H9 (cell line): ENCODE results near the gene EFCAB10. TPM values are rescaled to one million over a fixed set of nuclear protein-coding genes. Genes with fewer than 3 reads are reported as not detected.

Experiments used
- DNase-seq: peaks from one replicate; pipeline ENCODE4 v3.0.0-alpha.2; 2017
- H2AFZ ChIP-seq: one replicate; pipeline ENCODE4 v1.6.1; 2013; ENCODE audit warnings: mild to moderate bottlenecking, low read length, control low read depth, moderate library complexity
- H2AK5ac ChIP-seq: 2 replicates; pipeline ENCODE4 v1.6.1; 2013; ENCODE audit warnings: low read length, control low read depth, mixed read lengths; ENCODE audit not compliant: insufficient read length
- H2BK120ac ChIP-seq: one replicate; pipeline ENCODE4 v1.6.1; 2013; ENCODE audit warnings: low read depth, mild to moderate bottlenecking, low read length, control low read depth, inconsistent platforms; ENCODE audit not compliant: poor library complexity, severe bottlenecking
- H2BK12ac ChIP-seq: 2 replicates; pipeline ENCODE4 v1.6.1; 2013; ENCODE audit warnings: low read length, control low read depth, mixed read lengths, low read depth; ENCODE audit not compliant: insufficient read length
- H2BK15ac ChIP-seq: 2 replicates; pipeline ENCODE4 v1.6.1; 2013; ENCODE audit warnings: low read depth, low read length, control low read depth
- H2BK20ac ChIP-seq: one replicate; pipeline ENCODE4 v1.6.1; 2013; ENCODE audit warnings: low read depth, mild to moderate bottlenecking, low read length, control low read depth, inconsistent platforms; ENCODE audit not compliant: poor library complexity, severe bottlenecking
- H2BK5ac ChIP-seq: 2 replicates; pipeline ENCODE4 v1.6.1; 2013; ENCODE audit warnings: low read length, control low read depth, mixed read lengths; ENCODE audit not compliant: insufficient read length
- H3K14ac ChIP-seq: 2 replicates; pipeline ENCODE4 v1.6.1; 2013; ENCODE audit warnings: low read length, control low read depth; ENCODE audit not compliant: insufficient read depth
- H3K18ac ChIP-seq: 2 replicates; pipeline ENCODE4 v1.6.1; 2013; ENCODE audit warnings: low read depth, mild to moderate bottlenecking, mixed read lengths, low read length, control low read depth; ENCODE audit not compliant: insufficient read length
- H3K23ac ChIP-seq: 2 replicates; pipeline ENCODE4 v1.6.1; 2013; ENCODE audit warnings: low read length, control low read depth, mixed read lengths, low read depth; ENCODE audit not compliant: insufficient read length
- H3K23me2 ChIP-seq: 2 replicates; pipeline ENCODE4 v1.6.1; 2013; ENCODE audit warnings: low read depth, mild to moderate bottlenecking, mixed read lengths, low read length, control low read depth; ENCODE audit not compliant: insufficient read length, poor library complexity, severe bottlenecking
- H3K27ac ChIP-seq: 2 replicates; pipeline ENCODE4 v1.5.1; 2013; ENCODE audit warnings: low read length, control low read depth, mixed read lengths, low read depth; ENCODE audit not compliant: insufficient read length
- H3K27me3 ChIP-seq: 2 replicates; pipeline ENCODE4 v1.6.1; 2013; ENCODE audit warnings: low read length, control low read depth, inconsistent platforms; ENCODE audit not compliant: insufficient read depth
- H3K4ac ChIP-seq: 2 replicates; pipeline ENCODE4 v1.6.1; 2013; ENCODE audit warnings: low read depth, mild to moderate bottlenecking, control low read depth, inconsistent platforms, low read length, moderate library complexity
- H3K4me1 ChIP-seq: 2 replicates; pipeline ENCODE4 v1.6.1; 2013; ENCODE audit warnings: low read length, control low read depth, inconsistent platforms; ENCODE audit not compliant: insufficient read depth
- H3K4me2 ChIP-seq: 2 replicates; pipeline ENCODE4 v1.6.1; 2013; ENCODE audit warnings: low read length, control low read depth, mixed read lengths; ENCODE audit not compliant: insufficient read length, insufficient read depth
- H3K56ac ChIP-seq: 2 replicates; pipeline ENCODE4 v1.6.1; 2013; ENCODE audit warnings: low read depth, mild to moderate bottlenecking, mixed read lengths, low read length, control low read depth; ENCODE audit not compliant: insufficient read length
- H3K79me1 ChIP-seq: 2 replicates; pipeline ENCODE4 v1.6.1; 2013; ENCODE audit warnings: low read depth, mild to moderate bottlenecking, moderate library complexity, low read length, control low read depth, inconsistent platforms; ENCODE audit not compliant: insufficient read depth, poor library complexity, severe bottlenecking
- H3K79me2 ChIP-seq: 2 replicates; pipeline ENCODE4 v1.6.1; 2013; ENCODE audit warnings: low read length, control low read depth, inconsistent platforms; ENCODE audit not compliant: insufficient read depth
- H3K9ac ChIP-seq: 2 replicates; pipeline ENCODE4 v1.6.1; 2013; ENCODE audit warnings: low read length, control low read depth, mixed read lengths; ENCODE audit not compliant: insufficient read length; ENCODE audit errors: extremely low read depth
- H3K9me3 ChIP-seq: one replicate; pipeline ENCODE4 v1.6.1; 2013; ENCODE audit warnings: low read depth, low read length, inconsistent platforms; ENCODE audit not compliant: control insufficient read depth
- H3T11ph ChIP-seq: one replicate; pipeline ENCODE4 v1.6.1; 2013; ENCODE audit warnings: mild to moderate bottlenecking, low read length, control low read depth, inconsistent platforms
- H4K20me1 ChIP-seq: one replicate; pipeline ENCODE4 v1.6.1; 2013; ENCODE audit not compliant: control insufficient read depth, insufficient read length, insufficient read depth
- H4K5ac ChIP-seq: 2 replicates; pipeline ENCODE4 v1.6.1; 2013; ENCODE audit warnings: low read depth, mild to moderate bottlenecking, mixed read lengths, low read length, control low read depth; ENCODE audit not compliant: insufficient read length
- H4K8ac ChIP-seq: replicated peaks from 2 replicates; pipeline ENCODE4 v1.6.1; 2013; ENCODE audit warnings: low read length, control low read depth, mixed read lengths, low read depth; ENCODE audit not compliant: insufficient read length
- H4K91ac ChIP-seq: 2 replicates; pipeline ENCODE4 v1.6.1; 2013; ENCODE audit warnings: low read depth, mild to moderate bottlenecking, moderate library complexity, mixed read lengths, low read length, control low read depth; ENCODE audit not compliant: insufficient read length
- H3K27ac Mint-ChIP-seq, 3 experiments: 2 replicates in 2 of 3; 3 replicates in 1 of 3; pipeline ENCODE4 v1.8.0; 2020 to 2021; ENCODE audit warnings: mixed read lengths in 3 of 3, mild to moderate bottlenecking in 1 of 3, moderate library complexity in 1 of 3
- H3K27me3 Mint-ChIP-seq: 2 replicates; pipeline ENCODE4 v1.8.0; 2021; ENCODE audit warnings: low read depth, mild to moderate bottlenecking, moderate library complexity, mixed read lengths
- H3K36me3 Mint-ChIP-seq, 3 experiments: 2 replicates in 2 of 3; 3 replicates in 1 of 3; pipeline ENCODE4 v1.8.0; 2020 to 2021; ENCODE audit warnings: low read depth in 3 of 3, mixed read lengths in 3 of 3; ENCODE audit not compliant: insufficient read depth in 1 of 3
- H3K4me1 Mint-ChIP-seq, 2 experiments: 2 replicates each; pipeline ENCODE4 v1.8.0; 2020; ENCODE audit warnings: mixed read lengths in 2 of 2
- H3K4me3 Mint-ChIP-seq, 2 experiments: 2 replicates in 1 of 2; 3 replicates in 1 of 2; pipeline ENCODE4 v1.8.0; 2020 to 2021; ENCODE audit warnings: mild to moderate bottlenecking in 2 of 2, mixed read lengths in 2 of 2, moderate library complexity in 1 of 2
- H3K9me3 Mint-ChIP-seq, 2 experiments: 2 replicates in 1 of 2; 3 replicates in 1 of 2; pipeline ENCODE4 v1.8.0; 2020; ENCODE audit warnings: mild to moderate bottlenecking in 2 of 2, mixed read lengths in 2 of 2, moderate library complexity in 1 of 2
- CTCF ChIP-seq: fragments of 200-600 bp; sonication (generic); conservative IDR thresholded peaks from 3 replicates; pipeline ENCODE4 v1.8.0; 2021; ENCODE audit warnings: antibody characterized with exemption, mild to moderate bottlenecking
- WGBS: extraction: QIAGEN DNeasy Blood & Tissue Kit; methylation state at CpG from one replicate; pipeline ENCODE4 v1.1.7; 2013; ENCODE audit warnings: missing lambda C conversion rate, low lambda C conversion rate, mixed read lengths; ENCODE audit not compliant: insufficient read length; ENCODE audit errors: extremely low coverage; 5-methylcytosine and 5-hydroxymethylcytosine counted together
- total RNA-seq: library from RNA; stranded (reverse); gene quantifications from 2 replicates; pipeline ENCODE4 v1.2.1, GENCODE V29; 2021

EFCAB10 gene
- total RNA-seq, 1 experiment from 2014 or later = 1.5 TPM

- no peak overlapping the region for H2BK20ac ChIP-seq
- no peak overlapping the region for H3K4me2 ChIP-seq
- no peak for DNase-seq
- no peaks in the 10 kb centered on the region for H3K9me3 ChIP-seq
- Mint-ChIP-seq H3K4me1 (no peaks in the 10 kb centered on the region), H3K36me3 (peaks cover 2 to 22% (median 9%) of the 10 kb centered on the region in 3 experiments), H3K9me3 (peaks cover 4% of the 10 kb centered on the region in 2 experiments; a peak in 4 of 5 replicates), H3K27me3 (no peaks in the 10 kb centered on the region), H3K27ac (no peak overlapping the region), H3K4me3 (no peak overlapping the region)
- no peaks in the 10 kb centered on the region for H3K4me1 ChIP-seq
- no peak overlapping the region for H4K8ac ChIP-seq
- no peaks in the 10 kb centered on the region for H3K79me2 ChIP-seq
- H3K27ac ChIP-seq = no peak overlapping the region
- WGBS = no CpG with 5 or more reads among the region's 2 CpGs
- H3K56ac ChIP-seq = no peak overlapping the region
- no peak overlapping the region for H3K18ac ChIP-seq
- H3T11ph ChIP-seq = no peak overlapping the region
- no peak for TF ChIP-seq CTCF
- H4K20me1 ChIP-seq = no peaks in the 10 kb centered on the region
- H2BK15ac ChIP-seq = no peak overlapping the region
- no peak overlapping the region for H4K91ac ChIP-seq
- no peak overlapping the region for H2BK120ac ChIP-seq
- no peak overlapping the region for H2AK5ac ChIP-seq
- H3K79me1 ChIP-seq = no peaks in the 10 kb centered on the region
- no peak overlapping the region for H3K14ac ChIP-seq
- H3K9ac ChIP-seq = no peak overlapping the region
- no peak overlapping the region for H2AFZ ChIP-seq
- H4K5ac ChIP-seq = no peak overlapping the region
- H2BK5ac ChIP-seq = no peak overlapping the region
- no peak overlapping the region for H3K23ac ChIP-seq
- no peak overlapping the region for H3K4ac ChIP-seq
- H3K27me3 ChIP-seq = no peaks in the 10 kb centered on the region
- H3K23me2 ChIP-seq = no peaks in the 10 kb centered on the region
- H2BK12ac ChIP-seq = no peak overlapping the region
These were observed 9.4 kb downstream of the EFCAB10 start for GRCh38 chr7:105571891-105572290.
